Measurements from ENCODE around the gene SASS6. TPM values are rescaled to one million over a fixed set of nuclear protein-coding genes. Genes with fewer than 3 reads are reported as not detected.

The SASS6 gene
- total and polyA plus RNA-seq, 10 of the 15 experiments (the other 5 are each of a cell fraction or from before 2014, with no cell fraction given): 6.6 to 17.9 (median 10.2) TPM

DNA sequence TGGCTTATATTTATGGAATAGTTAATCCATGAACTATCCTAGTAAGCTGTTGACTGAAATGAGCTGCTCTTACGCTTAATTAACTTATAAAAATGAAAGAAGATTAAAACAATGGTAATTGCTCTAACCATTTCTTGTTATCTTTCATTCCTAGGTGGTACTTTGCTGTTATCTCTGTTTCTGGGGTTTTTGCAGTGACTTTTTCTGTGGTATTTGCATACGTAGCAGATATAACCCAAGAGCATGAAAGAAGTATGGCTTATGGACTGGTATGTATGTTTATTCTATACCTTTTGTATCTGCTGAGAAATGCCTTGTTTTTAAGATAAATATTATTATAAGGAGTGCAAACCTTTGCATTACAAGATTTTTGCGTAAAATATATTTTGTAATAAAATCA, 71.0 kb downstream of the SASS6 start (continued):
- TF ChIP-seq PKNOX1 (IDR thresholded peaks at IDR 0.05): no peak

DNA sequence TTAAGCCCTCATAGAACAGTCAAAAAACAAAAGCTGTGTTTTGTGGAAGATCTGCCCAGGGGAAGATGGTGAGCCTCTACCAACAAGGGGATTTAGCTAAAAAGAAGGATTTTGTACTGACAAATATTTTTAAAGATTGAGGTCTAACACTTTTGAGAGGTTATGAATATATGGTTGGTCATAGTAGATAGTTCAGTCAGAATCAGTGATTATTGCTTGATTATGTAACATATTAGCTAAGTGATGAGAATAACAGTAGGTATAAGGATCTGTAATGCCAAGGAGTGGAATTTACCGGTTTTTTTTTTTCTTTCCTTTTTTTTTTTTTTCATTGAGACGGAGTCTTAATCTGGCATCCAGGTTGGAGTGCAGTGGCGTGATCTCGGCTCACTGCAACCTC, 79.0 kb downstream of the SASS6 start:
- in situ Hi-C loops (cut with MboI): no loop called here
- no peak for ATAC-seq
- BruUV-seq (replicated peaks): no TSS peak
- no peak overlapping the region for H3K9ac ChIP-seq (ENCODE audit: control insufficient read depth, insufficient read depth, low read length)
- CTCF ChIA-PET: interaction anchor here (0.6 to 1.4 kb wide), 2 partner anchors 29 to 471 kb away, joined by 3 read pairs; no protein-coding TSS in a partner anchor
- no peak overlapping the region for H3K27ac ChIP-seq (ENCODE audit: control insufficient read depth, insufficient read depth)
- no peak overlapping the region for H3K4me3 ChIP-seq
- no peaks in the 10 kb centered on the region for H4K20me1 ChIP-seq (ENCODE audit: control insufficient read depth, insufficient read depth)
- RAD21 ChIA-PET (ENCODE audit: unreplicated experiment): interaction anchor here (0.7 kb wide), 1 partner anchor 23 kb away, joined by 4 read pairs; no protein-coding TSS in a partner anchor
- H3K36me3 ChIP-seq (ENCODE audit: control insufficient read depth in 2 of 2, insufficient read depth in 2 of 2, low read length in 1 of 2): peaks cover 0 to 25% of the 10 kb centered on the region in 2 experiments; a peak in 3 of 4 replicates
- peaks cover 58% of the 10 kb centered on the region for H3K79me2 ChIP-seq (ENCODE audit: control insufficient read depth, insufficient read depth, low read length)
- WGBS (ENCODE audit: insufficient coverage, insufficient replicate concordance, low lambda C conversion rate, missing lambda C conversion rate): 92% methylated on average over 1 of the region's 4 CpGs
- H3K27me3 ChIP-seq (replicated peaks in 1 of 2; ENCODE audit: control insufficient read depth in 2 of 2, insufficient read depth in 2 of 2, low read length in 1 of 2): no peaks in the 10 kb centered on the region
- H3K9me3 ChIP-seq (replicated peaks; ENCODE audit: control insufficient read depth, insufficient read depth, low read length): no peaks in the 10 kb centered on the region; the same call in 2 of the 3 replicates
- H2AFZ ChIP-seq (ENCODE audit: control insufficient read depth, low read depth, low read length): no peak overlapping the region
- TF ChIP-seq, protein P1, sequence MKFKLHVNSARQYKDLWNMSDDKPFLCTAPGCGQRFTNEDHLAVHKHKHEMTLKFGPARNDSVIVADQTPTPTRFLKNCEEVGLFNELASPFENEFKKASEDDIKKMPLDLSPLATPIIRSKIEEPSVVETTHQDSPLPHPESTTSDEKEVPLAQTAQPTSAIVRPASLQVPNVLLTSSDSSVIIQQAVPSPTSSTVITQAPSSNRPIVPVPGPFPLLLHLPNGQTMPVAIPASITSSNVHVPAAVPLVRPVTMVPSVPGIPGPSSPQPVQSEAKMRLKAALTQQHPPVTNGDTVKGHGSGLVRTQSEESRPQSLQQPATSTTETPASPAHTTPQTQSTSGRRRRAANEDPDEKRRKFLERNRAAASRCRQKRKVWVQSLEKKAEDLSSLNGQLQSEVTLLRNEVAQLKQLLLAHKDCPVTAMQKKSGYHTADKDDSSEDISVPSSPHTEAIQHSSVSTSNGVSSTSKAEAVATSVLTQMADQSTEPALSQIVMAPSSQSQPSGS (IDR thresholded peaks at IDR 0.05; ENCODE audit: low read length): no peak
- TF ChIP-seq ZNF274 (IDR thresholded peaks at IDR 0.05; ENCODE audit: insufficient read depth, insufficient read length): no peak
- TF ChIP-seq ESRRA (IDR thresholded peaks at IDR 0.05; ENCODE audit: low read length): no peak
- TF ChIP-seq, protein P2, sequence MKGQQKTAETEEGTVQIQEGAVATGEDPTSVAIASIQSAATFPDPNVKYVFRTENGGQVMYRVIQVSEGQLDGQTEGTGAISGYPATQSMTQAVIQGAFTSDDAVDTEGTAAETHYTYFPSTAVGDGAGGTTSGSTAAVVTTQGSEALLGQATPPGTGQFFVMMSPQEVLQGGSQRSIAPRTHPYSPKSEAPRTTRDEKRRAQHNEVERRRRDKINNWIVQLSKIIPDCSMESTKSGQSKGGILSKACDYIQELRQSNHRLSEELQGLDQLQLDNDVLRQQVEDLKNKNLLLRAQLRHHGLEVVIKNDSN (IDR thresholded peaks at IDR 0.05; ENCODE audit: borderline replicate concordance, extremely low read length, insufficient read depth, low read depth, low read length): no peak
- SMC1A ChIA-PET (ENCODE audit: uncharacterized antibody, unreplicated experiment): interaction anchor here (0.9 to 1.4 kb wide), 3 partner anchors 11 to 22 kb away, joined by 4 to 10 read pairs (median 9); no protein-coding TSS in a partner anchor
- intact Hi-C loops (cut with micrococcal nuclease; ENCODE audit: unreplicated experiment): no loop called here
- no peak for FAIRE-seq
- DNase-seq (ENCODE audit: low read depth, low spot score): no peak
- POLR2A ChIA-PET: interaction anchor here (0.5 to 0.9 kb wide), 3 partner anchors 12 to 409 kb away, joined by 3 to 4 read pairs (median 4); partner anchors contain the start of gene RTCA
- H3K4me2 ChIP-seq (ENCODE audit: control insufficient read depth, insufficient read depth): no peak overlapping the region
- H3K4me1 ChIP-seq (ENCODE audit: control insufficient read depth, insufficient read depth, low read length): peaks cover 9% of the 10 kb centered on the region

Data from GM12878 (cell line).